ENCODE results near the gene PHOSPHO2.
A peak's percentile ranks its signal among the peaks of the same experiment; 100 is the strongest.

Gene PHOSPHO2

DNA sequence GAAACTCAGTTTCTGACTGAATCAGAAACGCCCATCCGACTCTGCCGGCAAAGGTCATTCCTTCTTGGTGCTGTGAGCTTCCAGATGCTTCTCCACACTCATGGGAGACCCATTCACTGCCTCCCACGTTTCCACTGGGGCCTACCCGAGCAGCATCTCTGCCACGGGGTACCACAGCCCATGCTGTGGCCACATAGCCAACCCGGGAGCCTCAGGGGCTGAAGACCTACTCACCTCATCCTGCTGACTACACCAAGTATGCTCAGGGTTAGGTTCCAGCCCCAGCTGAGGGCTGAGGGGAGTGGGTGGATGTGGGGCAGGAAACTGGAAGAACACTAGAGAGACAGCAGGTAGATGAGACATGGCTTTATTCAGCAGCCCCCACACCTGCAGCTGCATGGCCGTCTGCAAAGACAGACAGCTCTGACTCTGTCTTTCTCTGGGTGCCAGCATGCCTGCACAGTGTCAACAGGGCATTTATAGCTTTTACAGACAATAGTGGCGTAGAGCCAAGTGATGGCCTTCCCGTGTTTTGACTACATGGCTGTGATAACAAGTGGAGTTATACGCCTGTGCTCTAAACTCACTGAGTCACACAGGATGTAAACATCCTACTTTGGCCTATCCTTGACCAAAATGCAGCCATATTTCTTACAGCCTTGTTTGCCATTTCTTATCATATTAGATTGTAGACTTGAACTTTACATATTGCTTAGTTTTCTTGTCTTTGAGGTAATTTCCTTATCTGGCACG lies 22.8 kb downstream of the PHOSPHO2 start:
- no peak for FAIRE-seq
- TF ChIP-seq POLR2A (IDR thresholded peaks at IDR 0.05; ENCODE audit: low read depth, low read length) = no peak
- no peak for DNase-seq (ENCODE audit: insufficient read length, low spot score)

GRCh38 chr2:169717691-169718063 lies 23.4 kb downstream of the PHOSPHO2 start:
- TF ChIP-seq POLR2A (IDR thresholded peaks at IDR 0.05; ENCODE audit: low read depth, low read length) = no peak
- no peak for FAIRE-seq
- DNase-seq (ENCODE audit: insufficient read length, low spot score) = no peak

DNA sequence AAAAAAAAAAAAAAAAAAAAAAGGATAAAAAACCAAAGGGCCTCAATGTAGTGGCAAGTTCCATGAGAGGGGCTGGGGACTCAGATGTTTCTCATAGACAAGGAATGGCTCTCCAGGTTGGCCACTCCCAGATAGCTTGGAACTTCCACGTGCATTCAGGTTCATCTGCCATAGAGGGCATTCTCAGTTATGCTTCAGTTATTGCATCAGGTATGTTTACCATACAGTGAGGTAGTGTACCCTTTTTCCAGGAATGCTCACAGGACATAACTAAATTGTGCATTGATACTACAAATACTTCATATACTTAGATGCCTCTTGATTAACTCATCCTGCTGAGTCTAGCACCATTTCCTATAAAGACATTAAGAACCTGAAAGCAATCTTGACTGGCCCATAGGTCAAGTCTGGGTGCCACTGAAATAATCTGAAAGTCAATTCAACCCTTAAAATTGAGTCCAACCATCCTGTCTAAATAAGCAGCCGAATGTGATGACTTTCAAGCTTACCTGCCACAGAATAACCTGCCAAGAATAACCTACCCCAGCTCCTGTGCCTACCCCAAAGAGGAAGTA lies 24.7 kb downstream of the PHOSPHO2 start:
- FAIRE-seq = no peak
- no peak for TF ChIP-seq POLR2A (IDR thresholded peaks at IDR 0.05; ENCODE audit: low read depth, low read length)
- no peak for DNase-seq (ENCODE audit: insufficient read length, low spot score)

DNA sequence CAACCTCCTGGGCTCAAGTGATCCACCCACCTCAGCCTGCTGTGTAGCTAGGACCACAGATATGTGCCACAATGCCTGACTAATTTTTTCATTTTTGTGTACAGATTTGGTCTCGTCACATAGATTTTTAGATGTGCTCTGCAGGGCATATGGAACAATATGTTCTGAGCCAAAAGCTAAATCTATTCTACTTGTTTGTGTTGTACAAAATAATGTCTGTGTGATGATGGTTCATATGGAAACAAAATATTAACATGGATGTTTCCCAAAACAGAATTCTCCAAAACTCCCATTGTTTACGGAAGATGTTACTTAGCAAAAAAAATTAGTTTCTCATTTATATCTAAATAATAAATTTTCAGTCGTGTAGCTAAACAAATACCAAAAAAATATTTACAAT lies 26.7 kb downstream of the PHOSPHO2 start:
- DNase-seq (ENCODE audit: insufficient read length, low spot score) (no peak), FAIRE-seq (no peak)
- no peak for TF ChIP-seq POLR2A (IDR thresholded peaks at IDR 0.05; ENCODE audit: low read depth, low read length)

DNA sequence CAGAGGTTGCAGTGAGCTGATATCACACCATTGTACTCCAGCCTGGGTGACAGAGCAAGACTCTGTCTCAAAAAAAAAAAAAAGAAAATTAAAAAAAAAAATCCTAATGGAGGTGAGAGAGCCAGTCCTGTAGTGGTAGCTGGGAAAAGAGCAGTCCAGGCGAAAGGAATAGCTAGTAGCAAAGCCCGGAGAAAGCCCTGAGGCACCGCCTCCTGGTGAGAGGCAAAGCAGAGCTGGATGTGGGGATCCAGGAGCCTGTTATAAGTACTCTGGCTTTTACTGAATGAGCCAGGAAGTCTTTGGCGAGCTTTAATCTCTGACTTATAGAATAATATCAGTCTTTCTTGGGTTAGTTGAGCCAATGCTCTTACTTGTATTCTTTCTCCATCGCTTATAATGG lies 32.8 kb downstream of the PHOSPHO2 start:
- FAIRE-seq = no peak
- no peak for TF ChIP-seq POLR2A (IDR thresholded peaks at IDR 0.05; ENCODE audit: low read depth, low read length)

DNA sequence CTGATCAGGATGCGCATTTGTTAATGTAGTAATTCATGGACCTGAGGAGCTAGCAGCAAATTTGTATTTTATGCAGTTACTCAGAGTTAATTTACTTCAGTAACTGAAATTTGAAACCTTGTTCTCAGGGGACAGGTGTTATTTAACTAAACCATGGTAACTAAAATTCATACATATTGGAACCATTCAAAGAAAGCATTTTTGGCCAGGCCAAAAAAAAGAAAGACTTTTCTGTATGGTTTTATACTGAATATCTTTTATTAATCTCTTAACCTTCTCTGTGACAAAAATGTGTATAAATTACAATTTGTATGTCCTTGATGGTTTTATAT lies 35.0 kb downstream of the PHOSPHO2 start:
- TF ChIP-seq POLR2A (IDR thresholded peaks at IDR 0.05; ENCODE audit: low read depth, low read length) = no peak
- DNase-seq (ENCODE audit: insufficient read length, low spot score) (no peak), FAIRE-seq (no peak)

More for the DNA sequence above, 32.8 kb downstream of the PHOSPHO2 start:
- no peak for DNase-seq (ENCODE audit: insufficient read length, low spot score)

DNA sequence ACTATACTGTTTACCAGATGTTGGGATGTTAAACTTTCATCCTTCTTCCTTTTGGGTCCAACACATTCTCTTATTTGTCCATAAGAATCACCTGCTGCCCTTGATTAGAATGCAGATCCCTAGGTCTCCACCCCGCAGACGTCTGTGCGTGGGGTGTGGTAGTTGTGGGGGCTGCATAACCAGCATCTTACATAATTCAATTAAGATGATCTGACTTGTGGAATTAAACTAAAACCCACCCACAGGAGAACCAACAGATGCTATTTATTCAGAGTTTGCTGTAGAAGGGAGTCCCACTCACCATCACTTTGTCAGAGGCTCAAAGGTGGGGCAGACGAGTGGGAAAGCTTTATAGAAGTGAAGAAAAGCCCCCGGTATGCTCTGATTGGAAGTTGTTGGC lies 37.8 kb downstream of the PHOSPHO2 start:
- FAIRE-seq (no peak), DNase-seq (ENCODE audit: insufficient read length, low spot score) (no peak)
- TF ChIP-seq POLR2A (IDR thresholded peaks at IDR 0.05; ENCODE audit: low read depth, low read length) = no peak

DNA sequence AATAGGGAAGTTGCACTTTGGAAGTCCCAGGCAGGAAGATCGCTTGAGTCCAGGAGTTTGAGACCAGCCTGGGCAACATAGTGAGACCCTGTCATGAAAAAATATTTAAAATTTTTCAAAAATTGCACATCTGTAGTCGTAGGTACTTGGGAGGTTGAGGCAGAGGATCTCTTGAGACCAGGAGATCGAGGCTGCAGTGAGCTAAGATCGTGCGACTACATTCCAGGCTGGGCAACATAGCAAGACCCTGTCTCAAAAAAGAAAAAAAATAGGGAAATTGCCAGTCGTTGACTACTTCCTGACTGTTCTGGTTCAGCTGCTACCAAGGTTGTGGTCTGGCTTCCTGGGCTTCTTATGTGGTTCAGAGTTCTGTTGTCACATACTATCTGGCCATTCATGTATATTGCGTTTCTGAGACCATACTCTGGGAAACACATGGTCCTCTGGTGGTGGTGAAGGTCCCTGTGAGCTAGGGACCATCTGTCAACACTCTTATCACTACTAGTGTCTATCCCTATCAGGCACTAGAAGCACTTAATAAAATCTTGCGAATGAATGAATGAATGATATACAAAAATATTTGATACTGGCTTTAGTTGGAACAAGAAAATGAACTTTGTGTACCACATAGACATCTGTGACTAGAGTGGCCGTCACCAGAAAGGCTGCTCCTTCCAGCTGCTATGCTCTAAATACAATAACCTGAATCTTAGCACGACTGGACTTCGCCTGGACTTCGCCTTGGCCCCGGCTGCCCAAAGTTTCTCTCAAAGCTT lies 38.5 kb downstream of the PHOSPHO2 start:
- TF ChIP-seq POLR2A (IDR thresholded peaks at IDR 0.05; ENCODE audit: low read depth, low read length) = no peak
- no peak for FAIRE-seq
- DNase-seq (ENCODE audit: insufficient read length, low spot score) = no peak

- peak; percentile 46 for DNase-seq (ENCODE audit: insufficient read length, low spot score)
- no peak for FAIRE-seq
- TF ChIP-seq POLR2A (IDR thresholded peaks at IDR 0.05; ENCODE audit: low read depth, low read length) = no peak
Measured at GRCh38 chr2:169734169-169734847, 40.0 kb downstream of the PHOSPHO2 start.

GRCh38 chr2:169735623-169736022 lies 41.4 kb downstream of the PHOSPHO2 start:
- no peak for DNase-seq (ENCODE audit: insufficient read length, low spot score)
- FAIRE-seq = no peak
- no peak for TF ChIP-seq POLR2A (IDR thresholded peaks at IDR 0.05; ENCODE audit: low read depth, low read length)

DNA sequence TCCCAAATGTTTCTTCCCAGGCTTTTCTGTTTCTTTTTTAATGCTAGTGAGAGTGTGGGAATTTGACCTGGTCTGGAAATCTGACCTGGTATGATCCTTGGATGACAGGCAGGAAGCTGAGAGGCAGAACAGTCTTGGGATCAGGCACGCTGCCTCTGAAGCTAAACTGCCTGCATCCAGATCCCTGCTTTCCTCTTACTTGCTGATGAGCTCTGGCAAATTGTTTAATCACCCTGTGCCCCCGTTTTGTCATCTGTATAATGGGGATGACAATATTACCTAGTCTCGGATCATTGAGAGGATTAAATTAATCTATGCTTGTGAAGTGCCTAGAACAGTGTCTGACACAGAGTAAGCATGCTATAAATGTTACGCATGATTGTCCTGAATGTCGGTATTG lies 42.6 kb downstream of the PHOSPHO2 start:
- no peak for TF ChIP-seq POLR2A (IDR thresholded peaks at IDR 0.05; ENCODE audit: low read depth, low read length)
- no peak for DNase-seq (ENCODE audit: insufficient read length, low spot score)
- no peak for FAIRE-seq

DNA sequence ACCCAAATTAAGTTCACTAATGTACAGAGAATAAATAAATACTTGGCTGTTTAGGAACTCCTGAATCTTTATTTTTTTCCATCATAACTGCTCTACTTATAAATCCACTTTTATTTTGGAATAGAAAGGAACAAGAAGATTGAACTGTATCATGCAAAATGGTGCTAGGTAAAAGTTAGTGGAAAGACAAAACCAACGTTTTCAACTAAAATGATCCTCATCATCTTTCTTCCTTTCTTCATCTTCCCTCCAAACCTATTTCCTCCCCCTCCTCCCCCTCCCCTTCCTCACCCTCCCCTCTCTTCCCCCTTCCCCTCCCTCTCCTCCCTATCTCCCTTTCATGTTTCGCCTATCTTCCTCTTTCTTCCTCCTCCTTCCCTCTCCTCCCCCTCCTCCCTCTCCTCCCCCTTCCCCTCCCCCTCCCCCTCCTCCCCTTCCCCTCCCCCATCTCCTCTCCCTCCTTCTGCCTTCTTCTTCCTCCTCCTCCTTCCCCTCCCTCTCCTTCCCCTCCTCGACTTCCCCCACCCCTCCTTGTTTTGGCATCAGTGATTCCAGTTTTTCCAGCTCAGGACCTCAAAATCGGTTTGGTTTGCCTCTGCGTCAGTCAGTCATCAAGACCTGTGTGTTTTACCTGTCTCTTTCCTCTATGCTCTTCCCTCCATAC lies 44.4 kb downstream of the PHOSPHO2 start:
- FAIRE-seq (no peak), DNase-seq (ENCODE audit: insufficient read length, low spot score) (no peak)
- no peak for TF ChIP-seq POLR2A (IDR thresholded peaks at IDR 0.05; ENCODE audit: low read depth, low read length)

GRCh38 chr2:169739351-169739750 lies 45.1 kb downstream of the PHOSPHO2 start:
- no peak for DNase-seq (ENCODE audit: insufficient read length, low spot score)
- FAIRE-seq = peak; percentile 74
- TF ChIP-seq POLR2A (IDR thresholded peaks at IDR 0.05; ENCODE audit: low read depth, low read length) = no peak

DNA sequence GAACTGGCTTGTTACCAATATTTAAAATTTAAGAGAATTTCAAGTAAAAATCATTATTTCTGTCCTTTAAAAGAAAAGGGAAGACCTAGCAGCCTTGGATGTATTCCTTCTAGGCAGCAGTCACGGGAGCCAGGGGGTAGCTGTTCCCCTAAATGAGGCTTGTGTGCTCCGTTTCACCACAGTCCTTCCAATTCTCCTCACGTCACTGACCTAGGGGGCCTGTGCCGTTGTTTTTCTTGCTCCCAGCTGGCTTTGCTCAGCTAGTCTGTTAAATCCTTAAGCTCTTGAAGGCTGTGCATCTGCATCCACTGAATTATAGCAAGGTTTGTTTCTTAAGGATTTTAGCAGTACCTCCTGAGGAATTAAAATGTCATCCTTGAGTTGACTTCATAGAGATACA lies 49.3 kb downstream of the PHOSPHO2 start:
- FAIRE-seq = no peak
- no peak for TF ChIP-seq POLR2A (IDR thresholded peaks at IDR 0.05; ENCODE audit: low read depth, low read length)
- DNase-seq (ENCODE audit: insufficient read length, low spot score) = no peak

All from H54 (cell line).